Fibroblast of pulmonary artery (primary cell): ENCODE results near the gene HTT.

Source experiments
- DNase-seq: peaks from one replicate; pipeline ENCODE4 v3.0.0-alpha.2; 2010; ENCODE audit warnings: low read depth
- H3K4me3 ChIP-seq: replicated peaks from 2 replicates; pipeline ENCODE4 v1.5.1; 2011; ENCODE audit warnings: low read depth, mild to moderate bottlenecking, control low read depth, low read length, moderate library complexity
- CTCF ChIP-seq: IDR thresholded peaks from 2 replicates; pipeline ENCODE4 v1.5.1; 2011; ENCODE audit warnings: mild to moderate bottlenecking, control low read depth, low read length, inconsistent platforms; ENCODE audit errors: missing control alignments

HTT gene

GRCh38 chr4:3291969-3292570 lies 217.6 kb downstream of the HTT start:
- peak overlapping the region; percentile 77 for H3K4me3 ChIP-seq
- peak; percentile 24 for DNase-seq
- no peak for TF ChIP-seq CTCF

- TF ChIP-seq CTCF = no peak
- peak; percentile 95 for DNase-seq
- H3K4me3 ChIP-seq = peak within 1 kb of the TSS; percentile 77
Observed at GRCh38 chr4:3292571-3293400, 218.3 kb downstream of the HTT start, which contains the start of gene RGS12. Gene RGS12 (plus strand): TSS chr4:3293021. CDS start chr4:3316171, 23,150 bp downstream.
